OCI-LY3 (cell line): ENCODE results near the gene SYNE1.

Experiments used
- CTCF ChIP-seq: fragments of 200-600, 300-600 bp; sonication (generic); IDR thresholded peaks from 2 replicates; pipeline ENCODE4 v1.5.1; 2014; ENCODE audit warnings: antibody characterized with exemption, low read length, low read depth
- EZH2phosphoT487 ChIP-seq: fragments of 200-600 bp; shearing (Covaris generic); IDR thresholded peaks from 2 replicates; pipeline ENCODE4 v1.6.1; 2018; ENCODE audit warnings: antibody characterized with exemption, mixed run types, low read depth

GRCh38 chr6:152364866-152365265 is 272.3 kb downstream of the SYNE1 start:
- no peak for TF ChIP-seq CTCF
- TF ChIP-seq EZH2phosphoT487 = no peak
